NCI-H524 treated with DMSO at 0.1 percent for 48 hours (cell line): ENCODE measurements around the gene DNAJC21.
A peak's percentile ranks its signal among the peaks of the same experiment; 100 is the strongest.
"Not testable (repeated sequence)": the region's sequence is repeated elsewhere in the genome, so short reads cannot be mapped to it uniquely, and the experiment has no call there.

Source experiments
- DNase-seq: peaks from one replicate; lab custom pipeline; 2025; lab: John Stamatoyannopoulos, UW

Gene DNAJC21

GRCh38 chr5:34929134-34929719 is at the start of gene DNAJC21:
Gene DNAJC21, plus strand, starts transcription at chr5:34929559. Its CDS starts 261 bp downstream, at chr5:34929820.
- peak; percentile 92 for DNase-seq

- no peak for DNase-seq
Observed at GRCh38 chr5:34881246-34881645, 48.1 kb upstream of the DNAJC21 start.

GRCh38 chr5:34886392-34887119 is 42.8 kb upstream of the DNAJC21 start:
- peak; percentile 27 for DNase-seq

GRCh38 chr5:34889394-34889793 is 40.0 kb upstream of the DNAJC21 start:
- DNase-seq: no peak

GRCh38 chr5:34891981-34892380 is 37.4 kb upstream of the DNAJC21 start:
- no peak for DNase-seq

- DNase-seq: no peak
Observed at GRCh38 chr5:34892414-34892813, 36.9 kb upstream of the DNAJC21 start.

GRCh38 chr5:34894716-34895115 is 34.6 kb upstream of the DNAJC21 start:
- DNase-seq: no peak

- no peak for DNase-seq
Observed at GRCh38 chr5:34895641-34896419, 33.5 kb upstream of the DNAJC21 start.

- DNase-seq: no peak
Observed at GRCh38 chr5:34897646-34898045, 31.7 kb upstream of the DNAJC21 start.

GRCh38 chr5:34898258-34898895 is 31.0 kb upstream of the DNAJC21 start:
- DNase-seq: peak; percentile 30

- DNase-seq: no peak
Observed at GRCh38 chr5:34899066-34899465, 30.3 kb upstream of the DNAJC21 start.

GRCh38 chr5:34900652-34901051 is 28.7 kb upstream of the DNAJC21 start:
- no peak for DNase-seq

GRCh38 chr5:34903260-34903659 is 26.1 kb upstream of the DNAJC21 start:
- no peak for DNase-seq

- no peak for DNase-seq
Observed at GRCh38 chr5:34905564-34905963, 23.8 kb upstream of the DNAJC21 start.

GRCh38 chr5:34913072-34913471 is 16.3 kb upstream of the DNAJC21 start:
- no peak for DNase-seq

- DNase-seq: no peak
Observed at GRCh38 chr5:34914671-34915138, 14.7 kb upstream of the DNAJC21 start.

GRCh38 chr5:34915139-34915855 is 14.1 kb upstream of the DNAJC21 start, which contains the start of the genes BRIX1 and RAD1:
Gene BRIX1, plus strand, starts transcription at chr5:34915711. Its CDS starts 28 bp downstream, at chr5:34915739.
Gene RAD1, minus strand, starts transcription at chr5:34915504. Its CDS starts 612 bp downstream, at chr5:34914892.
- DNase-seq: peak; percentile 94

GRCh38 chr5:34915856-34916192 is 13.5 kb upstream of the DNAJC21 start:
- no peak for DNase-seq

GRCh38 chr5:34916518-34916917 is 12.8 kb upstream of the DNAJC21 start:
- no peak for DNase-seq

- DNase-seq: no peak
Observed at GRCh38 chr5:34918025-34918424, 11.3 kb upstream of the DNAJC21 start.

- no peak for DNase-seq
Observed at GRCh38 chr5:34919077-34919476, 10.3 kb upstream of the DNAJC21 start.

- not testable (repeated sequence) for DNase-seq
Observed at GRCh38 chr5:34923256-34923655, 6.1 kb upstream of the DNAJC21 start.
